GM11168 (cell line): ENCODE measurements around the gene ANKRD36.
"Not testable (repeated sequence)": the region's sequence is repeated elsewhere in the genome, so short reads cannot be mapped to it uniquely, and the experiment has no call there.

Experiments used
- in situ Hi-C: fragments of 300-500 bp; cut with MboI; formaldehyde crosslinking; loops from one replicate; pipeline ENCODE4 v1.12.0; 2022; ENCODE audit warnings: low sequenced_read_pairs; ENCODE audit not compliant: unreplicated experiment

Gene ANKRD36

GRCh38 chr2:97268075-97268591 is 155.2 kb downstream of the ANKRD36 start:
- in situ Hi-C loops = not testable (repeated sequence)

- in situ Hi-C loops = not testable (repeated sequence)
Observed at GRCh38 chr2:97276232-97276798, 163.4 kb downstream of the ANKRD36 start.

GRCh38 chr2:97285187-97285586 is 172.2 kb downstream of the ANKRD36 start:
- in situ Hi-C loops = loop anchor here (10.0 kb wide), 1 partner anchor 1470 kb away; no protein-coding TSS in a partner anchor

- in situ Hi-C loops = not testable (repeated sequence)
Observed at GRCh38 chr2:97293687-97294086, 180.7 kb downstream of the ANKRD36 start.
